ENCODE data around the gene PGBD5.

Gene PGBD5

GRCh38 chr1:230278871-230279582 is 147.1 kb downstream of the PGBD5 start:
- Histone ChIP-seq H3K27ac (no peak overlapping the region), H3K4me3 (no peak overlapping the region)
- TF ChIP-seq, protein P1, sequence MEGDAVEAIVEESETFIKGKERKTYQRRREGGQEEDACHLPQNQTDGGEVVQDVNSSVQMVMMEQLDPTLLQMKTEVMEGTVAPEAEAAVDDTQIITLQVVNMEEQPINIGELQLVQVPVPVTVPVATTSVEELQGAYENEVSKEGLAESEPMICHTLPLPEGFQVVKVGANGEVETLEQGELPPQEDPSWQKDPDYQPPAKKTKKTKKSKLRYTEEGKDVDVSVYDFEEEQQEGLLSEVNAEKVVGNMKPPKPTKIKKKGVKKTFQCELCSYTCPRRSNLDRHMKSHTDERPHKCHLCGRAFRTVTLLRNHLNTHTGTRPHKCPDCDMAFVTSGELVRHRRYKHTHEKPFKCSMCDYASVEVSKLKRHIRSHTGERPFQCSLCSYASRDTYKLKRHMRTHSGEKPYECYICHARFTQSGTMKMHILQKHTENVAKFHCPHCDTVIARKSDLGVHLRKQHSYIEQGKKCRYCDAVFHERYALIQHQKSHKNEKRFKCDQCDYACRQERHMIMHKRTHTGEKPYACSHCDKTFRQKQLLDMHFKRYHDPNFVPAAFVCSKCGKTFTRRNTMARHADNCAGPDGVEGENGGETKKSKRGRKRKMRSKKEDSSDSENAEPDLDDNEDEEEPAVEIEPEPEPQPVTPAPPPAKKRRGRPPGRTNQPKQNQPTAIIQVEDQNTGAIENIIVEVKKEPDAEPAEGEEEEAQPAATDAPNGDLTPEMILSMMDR (IDR thresholded peaks at IDR 0.05) = no peak
- DNase-seq (ENCODE audit: low spot score) = no peak

GRCh38 chr1:230278376-230278775 is 147.8 kb downstream of the PGBD5 start:
- TF ChIP-seq, protein P1 (IDR thresholded peaks at IDR 0.05) = no peak
- no peak overlapping the region for H3K27ac ChIP-seq
- H3K4me3 ChIP-seq = no peak overlapping the region
- no peak for DNase-seq (ENCODE audit: low spot score)

DNA sequence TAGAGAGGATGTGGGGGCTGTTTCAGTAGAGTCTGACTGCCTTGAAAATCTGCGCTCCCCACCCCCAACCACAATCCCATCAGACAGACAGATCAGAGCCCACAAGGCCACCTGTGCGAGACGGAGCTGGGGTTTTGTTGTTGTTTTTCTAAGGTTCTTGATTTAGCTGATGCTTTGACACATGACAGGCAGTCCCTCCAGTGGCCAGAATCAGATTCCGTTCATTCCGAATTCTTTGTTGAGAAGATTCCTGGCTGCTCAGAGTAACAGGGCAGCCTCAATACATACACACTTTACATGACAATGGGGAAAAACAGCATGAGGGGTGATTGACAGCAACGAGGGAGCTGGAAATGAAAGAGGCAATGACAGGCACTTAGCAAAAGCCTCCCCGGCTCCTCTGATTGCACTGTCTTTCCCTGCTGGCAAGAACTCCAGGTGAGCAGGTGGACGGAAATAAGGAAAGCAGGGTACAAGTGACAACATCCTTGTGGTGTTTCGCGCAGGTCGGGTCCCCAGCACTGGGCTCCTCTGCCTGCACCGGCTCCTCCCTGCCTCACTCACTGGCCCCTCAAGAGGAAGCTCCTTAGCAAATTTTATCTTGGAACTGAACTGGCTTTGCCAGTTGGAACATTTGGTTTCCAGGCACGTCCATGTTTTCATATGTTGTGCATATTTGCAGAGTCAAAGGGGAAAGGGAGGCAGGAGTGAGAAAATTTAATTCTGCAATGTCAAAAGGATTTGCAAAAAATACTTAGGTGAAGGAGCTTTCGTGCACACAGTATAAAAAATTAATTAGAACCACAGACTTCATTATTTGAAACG is 148.7 kb downstream of the PGBD5 start:
- TF ChIP-seq, protein P1 (IDR thresholded peaks at IDR 0.05) = no peak
- Histone ChIP-seq H3K27ac (peak overlapping the region in 1 of 2 donors; percentile 5), H3K4me3 (no peak overlapping the region)
- no peak for DNase-seq (ENCODE audit: low spot score)

DNA sequence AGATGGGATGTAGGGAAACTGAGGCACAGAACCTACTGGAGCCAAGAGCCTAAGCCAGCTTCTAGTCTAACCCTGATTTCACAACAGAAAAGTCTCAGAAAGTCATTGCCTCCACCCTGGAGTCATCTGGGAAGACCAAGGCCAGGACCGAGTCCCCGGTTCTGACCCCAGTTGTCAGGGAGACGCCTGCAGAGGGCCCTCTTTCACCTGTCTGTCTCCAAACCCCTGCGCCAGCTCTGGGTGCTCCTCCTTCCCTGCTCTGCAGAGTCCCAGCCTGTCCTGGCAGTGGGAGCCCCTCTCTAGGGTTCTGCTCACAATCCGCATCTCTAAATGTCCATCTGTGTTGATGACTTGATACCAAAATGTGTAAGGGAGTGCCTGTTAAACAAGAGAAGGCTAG is 149.7 kb downstream of the PGBD5 start:
- Histone ChIP-seq H3K4me3 (no peak overlapping the region), H3K27ac (no peak overlapping the region)
- DNase-seq (ENCODE audit: low spot score) = no peak
- TF ChIP-seq, protein P1 (IDR thresholded peaks at IDR 0.05) = no peak

- TF ChIP-seq, protein P1 (IDR thresholded peaks at IDR 0.05) = no peak
- DNase-seq (ENCODE audit: low spot score) = peak; percentile 55
- Histone ChIP-seq H3K27ac (peak overlapping the region; percentile 10 to 56), H3K4me3 (no peak overlapping the region)
Observed at GRCh38 chr1:230274254-230274653, 151.9 kb downstream of the PGBD5 start.

GRCh38 chr1:230273141-230273710 is 152.9 kb downstream of the PGBD5 start:
- H3K4me3 ChIP-seq = no peak overlapping the region
- TF ChIP-seq, protein P1 (IDR thresholded peaks at IDR 0.05) = no peak
- no peak overlapping the region for H3K27ac ChIP-seq
- DNase-seq (ENCODE audit: low spot score) = peak; percentile 59

Data from coronary artery (tissue), 2 donors.